ENCODE results near the gene MOCOS.

DNA sequence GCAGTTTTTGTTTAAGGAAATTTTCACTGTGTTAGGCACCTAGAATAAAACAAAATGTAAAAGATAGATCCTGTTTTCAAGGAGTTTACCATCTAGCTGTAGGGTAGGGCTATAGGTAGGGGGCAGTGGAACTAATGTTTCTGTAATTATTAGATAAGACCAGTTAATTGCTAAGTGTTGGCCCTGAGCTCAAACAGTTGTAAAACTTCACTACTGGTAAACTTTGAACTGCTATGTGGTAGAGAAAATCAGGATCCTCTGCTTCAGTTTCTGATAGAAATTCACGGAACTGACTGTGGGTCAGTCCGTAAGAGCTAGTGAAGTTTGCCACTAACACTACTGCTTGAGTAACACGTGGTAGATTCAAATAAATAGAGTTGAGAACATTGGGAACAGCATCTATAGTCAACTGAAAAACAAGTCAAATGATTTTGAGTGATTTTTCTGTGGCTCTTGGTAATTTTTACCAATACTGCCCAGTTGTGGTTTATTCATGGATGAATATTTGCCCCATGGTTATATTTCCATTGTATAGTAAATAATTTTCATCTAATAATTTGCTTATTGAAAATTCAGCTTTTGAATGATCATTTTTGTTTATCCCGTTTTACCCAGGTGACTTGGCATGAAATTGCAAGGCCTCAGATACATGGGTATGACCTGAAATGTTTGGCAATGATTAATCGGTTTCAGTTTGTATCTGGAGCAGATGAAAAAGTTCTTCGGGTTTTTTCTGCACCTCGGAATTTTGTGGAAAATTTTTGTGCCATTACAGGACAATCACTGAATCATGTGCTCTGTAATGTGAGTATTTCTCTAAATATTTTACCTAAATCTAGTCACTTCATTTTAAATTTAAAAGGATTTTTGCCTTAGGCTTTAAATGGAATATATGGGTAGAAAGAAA is 31.2 kb upstream of the MOCOS start:
- TF ChIP-seq CTCF (IDR thresholded peaks at IDR 0.05) (no peak), POLR2A (IDR thresholded peaks at IDR 0.05) (no peak)
